ENCODE measurements around the gene SUCLG2. TPM values are rescaled to one million over a fixed set of nuclear protein-coding genes. Genes with fewer than 3 reads are reported as not detected.

Gene SUCLG2
- total RNA-seq, 3 donors from 2014 or later (not counting 1 experiment from before 2014, with no cell fraction given): 43.6 to 55.8 (median 49.9) TPM

DNA sequence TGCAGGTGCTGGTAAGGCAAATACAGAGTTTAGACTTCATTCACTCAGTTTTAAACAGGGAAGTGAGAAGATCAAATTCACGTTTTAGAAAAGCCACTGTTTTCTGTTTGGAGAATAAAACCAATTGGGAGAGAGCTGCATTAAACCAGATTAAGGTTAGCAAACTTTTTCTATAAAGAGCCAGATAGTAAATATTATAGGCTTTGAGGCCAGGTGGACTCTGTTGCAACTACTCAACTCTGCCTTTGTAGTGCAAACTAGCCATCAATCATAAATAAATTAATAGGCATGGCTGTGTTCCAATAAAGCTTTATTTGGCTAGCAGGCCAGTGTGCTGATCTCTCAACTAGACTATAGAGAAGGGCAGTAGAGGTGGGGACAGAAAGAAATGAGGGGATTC, 33.5 kb downstream of the SUCLG2 start:
- Mint-ChIP-seq H3K36me3 (peaks cover 9% of the 10 kb centered on the region), H3K27ac (peak overlapping the region in 1 of 2 donors; percentile 17), H3K27me3 (ENCODE audit: low read depth in 2 of 2) (no peaks in the 10 kb centered on the region), H3K4me3 (no peak overlapping the region), H3K9me3 (no peaks in the 10 kb centered on the region), H3K4me1 (peaks cover 71% of the 10 kb centered on the region in 2 donors)
- Histone ChIP-seq H3K9me3 (ENCODE audit: control insufficient read depth, insufficient read depth, low read length) (no peaks in the 10 kb centered on the region), H3K27me3 (ENCODE audit: control insufficient read depth, insufficient read depth, low read length) (no peaks in the 10 kb centered on the region), H3K4me1 (ENCODE audit: control insufficient read depth, insufficient read depth, low read length) (no peaks in the 10 kb centered on the region), H3K36me3 (ENCODE audit: control insufficient read depth, insufficient read depth, low read length) (peaks cover 24% of the 10 kb centered on the region), H3K27ac (ENCODE audit: low read length) (no peak overlapping the region), H3K4me3 (ENCODE audit: low read length) (no peak overlapping the region)
- DNase-seq (no peak), ATAC-seq (no peak)
- 43% methylated on average over 1 of the region's 1 CpG for WGBS (ENCODE audit: insufficient coverage)
- intact Hi-C loops (cut with micrococcal nuclease): no loop called here
- no peak for TF ChIP-seq CTCF (IDR thresholded peaks at IDR 0.05)

GRCh38 chr3:67619991-67620390, 34.4 kb downstream of the SUCLG2 start:
- Histone ChIP-seq H3K27me3 (ENCODE audit: control insufficient read depth, insufficient read depth, low read length) (no peaks in the 10 kb centered on the region), H3K27ac (ENCODE audit: low read length) (no peak overlapping the region), H3K9me3 (ENCODE audit: control insufficient read depth, insufficient read depth, low read length) (no peaks in the 10 kb centered on the region), H3K36me3 (ENCODE audit: control insufficient read depth, insufficient read depth, low read length) (peaks cover 24% of the 10 kb centered on the region), H3K4me1 (ENCODE audit: control insufficient read depth, insufficient read depth, low read length) (no peaks in the 10 kb centered on the region), H3K4me3 (ENCODE audit: low read length) (no peak overlapping the region)
- Mint-ChIP-seq H3K4me3 (no peak overlapping the region), H3K9me3 (no peaks in the 10 kb centered on the region), H3K36me3 (peaks cover 9% of the 10 kb centered on the region), H3K4me1 (peaks cover 71% of the 10 kb centered on the region in 2 donors), H3K27ac (no peak overlapping the region), H3K27me3 (ENCODE audit: low read depth in 2 of 2) (no peaks in the 10 kb centered on the region)
- 93% methylated on average over 3 of the region's 3 CpGs for WGBS (ENCODE audit: insufficient coverage)
- no peak for TF ChIP-seq CTCF (IDR thresholded peaks at IDR 0.05)
- ATAC-seq (no peak), DNase-seq (no peak)
- intact Hi-C loops (cut with micrococcal nuclease): no loop called here

DNA sequence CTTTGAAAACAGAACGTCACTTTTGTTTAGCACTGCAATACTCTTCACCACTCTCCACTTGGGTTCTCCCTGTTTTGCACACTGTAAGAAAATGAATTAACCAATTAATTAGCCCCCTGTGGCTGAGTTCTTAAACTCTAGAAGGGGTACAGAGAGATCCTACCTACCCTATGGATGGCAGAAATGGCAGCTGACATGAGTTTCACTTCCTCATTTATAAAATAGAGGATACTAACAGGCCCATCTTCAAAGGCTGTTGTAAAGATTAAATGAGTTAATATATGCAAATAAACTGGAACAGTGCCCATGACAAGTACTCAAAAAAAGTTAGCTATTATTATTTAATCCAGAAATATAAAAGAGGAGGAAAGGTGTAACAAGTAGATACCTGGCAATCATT, 36.9 kb downstream of the SUCLG2 start:
- Mint-ChIP-seq H3K4me3 (no peak overlapping the region), H3K9me3 (no peaks in the 10 kb centered on the region), H3K36me3 (peaks cover 9% of the 10 kb centered on the region), H3K27me3 (ENCODE audit: low read depth in 2 of 2) (no peaks in the 10 kb centered on the region), H3K4me1 (peaks cover 63 to 65% of the 10 kb centered on the region in 2 donors), H3K27ac (no peak overlapping the region)
- Histone ChIP-seq H3K27ac (ENCODE audit: low read length) (no peak overlapping the region), H3K4me3 (ENCODE audit: low read length) (no peak overlapping the region), H3K36me3 (ENCODE audit: control insufficient read depth, insufficient read depth, low read length) (peaks cover 22% of the 10 kb centered on the region), H3K9me3 (ENCODE audit: control insufficient read depth, insufficient read depth, low read length) (no peaks in the 10 kb centered on the region), H3K27me3 (ENCODE audit: control insufficient read depth, insufficient read depth, low read length) (no peaks in the 10 kb centered on the region), H3K4me1 (ENCODE audit: control insufficient read depth, insufficient read depth, low read length) (no peaks in the 10 kb centered on the region)
- intact Hi-C loops (cut with micrococcal nuclease): no loop called here
- 90% methylated on average over 1 of the region's 1 CpG for WGBS (ENCODE audit: insufficient coverage)
- TF ChIP-seq CTCF (IDR thresholded peaks at IDR 0.05): no peak
- ATAC-seq (no peak), DNase-seq (no peak)

DNA sequence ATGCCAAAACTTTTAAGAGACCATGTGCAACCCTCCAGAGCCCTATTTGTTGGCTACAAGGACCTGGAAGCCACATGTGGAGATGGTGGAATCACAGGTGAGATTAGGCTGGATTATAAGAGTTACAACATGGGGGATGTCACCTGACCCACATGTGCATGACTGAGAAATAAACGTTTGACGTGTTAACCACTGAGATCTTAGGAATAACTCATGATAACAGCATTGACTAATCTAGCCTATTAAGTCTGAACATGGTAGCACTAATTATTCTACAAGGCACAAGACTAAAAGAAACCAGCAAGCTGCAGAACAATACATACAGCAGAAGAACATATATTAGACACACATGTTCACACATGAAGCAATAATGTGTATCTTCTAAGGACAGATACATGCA, 38.4 kb downstream of the SUCLG2 start:
- H3K27ac ChIP-seq (ENCODE audit: low read length): no peak overlapping the region
- peaks cover 61% of the 10 kb centered on the region in 2 donors for H3K4me1 Mint-ChIP-seq

More for the DNA sequence above, 38.4 kb downstream of the SUCLG2 start:
- H3K27me3 ChIP-seq (ENCODE audit: control insufficient read depth, insufficient read depth, low read length): no peaks in the 10 kb centered on the region
- Mint-ChIP-seq H3K36me3 (peaks cover 9% of the 10 kb centered on the region), H3K27ac (no peak overlapping the region), H3K4me3 (no peak overlapping the region), H3K9me3 (no peaks in the 10 kb centered on the region), H3K27me3 (ENCODE audit: low read depth in 2 of 2) (no peaks in the 10 kb centered on the region)
- peaks cover 2% of the 10 kb centered on the region for H3K4me1 ChIP-seq (ENCODE audit: control insufficient read depth, insufficient read depth, low read length)
- TF ChIP-seq CTCF (IDR thresholded peaks at IDR 0.05): no peak
- DNase-seq (no peak), ATAC-seq (no peak)
- H3K4me3 ChIP-seq (ENCODE audit: low read length): no peak overlapping the region
- H3K36me3 ChIP-seq (ENCODE audit: control insufficient read depth, insufficient read depth, low read length): peaks cover 22% of the 10 kb centered on the region
- intact Hi-C loops (cut with micrococcal nuclease): no loop called here
- 63% methylated on average over 2 of the region's 2 CpGs for WGBS (ENCODE audit: insufficient coverage)
- H3K9me3 ChIP-seq (ENCODE audit: control insufficient read depth, insufficient read depth, low read length): no peaks in the 10 kb centered on the region

All from natural killer cell (primary cell).